ENCODE results near the gene RAB28.

- TF ChIP-seq CTCF (IDR thresholded peaks at IDR 0.05; ENCODE audit: insufficient read depth, low read length, poor library complexity, severe bottlenecking) (no peak), EZH2phosphoT487 (conservative IDR thresholded peaks at IDR 0.05; ENCODE audit: low read length) (no peak)
These were observed 19.2 kb downstream of the RAB28 start for GRCh38 chr4:13464973-13465372.
